Esophagus squamous epithelium (tissue), 5 donors: Measurements from ENCODE around the gene MEMO1. TPM values are rescaled to one million over a fixed set of nuclear protein-coding genes. Genes with fewer than 3 reads are reported as not detected.

Source experiments
- DNase-seq: peaks from one replicate; lab custom pipeline; 2025; lab: John Stamatoyannopoulos, UW
- H3K27ac ChIP-seq, 4 donors: fragments of 200-600 bp; sonication (generic); one replicate each; pipeline ENCODE4 v1.5.1; 2016 to 2019; ENCODE audit warnings: mild to moderate bottlenecking in 1 of 4
- H3K27me3 ChIP-seq, 4 donors: fragments of 200-600 bp; sonication (generic); 1 replicate in 3 of 4; 2 replicates in 1 of 4; pipeline versions ENCODE4 v1.5.1 to v1.6.0; 2017 to 2021; ENCODE audit warnings: antibody characterized with exemption in 1 of 4
- H3K36me3 ChIP-seq, 3 donors: fragments of 200-600 bp; sonication (generic); one replicate each; pipeline ENCODE4 v1.5.1; 2016 to 2019
- H3K4me1 ChIP-seq, 3 donors: fragments of 200-600 bp; sonication (generic); one replicate each; pipeline ENCODE4 v1.5.1; 2017 to 2019
- H3K4me3 ChIP-seq, 4 donors: fragments of 200-600 bp; sonication (generic); 1 replicate in 3 of 4; 2 replicates in 1 of 4; pipeline ENCODE4 v1.5.1; 2016 to 2019; ENCODE audit warnings: mild to moderate bottlenecking in 2 of 4, moderate library complexity in 1 of 4
- H3K9me3 ChIP-seq, 3 donors: fragments of 200-600 bp; sonication (generic); one replicate each; pipeline ENCODE4 v1.5.1; 2016 to 2019
- POLR2A ChIP-seq, 4 donors: fragments of 450-650 bp; IDR thresholded peaks; one replicate each; pipeline ENCODE4 v1.6.1; 2017; ENCODE audit warnings: antibody characterized with exemption in 4 of 4, mild to moderate bottlenecking in 4 of 4, moderate library complexity in 3 of 4
- WGBS, 2 donors: methylation state at CpG; one replicate each; pipeline ENCODE4 v1.1.5; 2018; 5-methylcytosine and 5-hydroxymethylcytosine counted together
- intact Hi-C: fragments of 100-400 bp; cut with DNase I; formaldehyde crosslinking; loops from one replicate; pipeline ENCODE4 v1.15.0; 2022
- total RNA-seq, 4 donors: library from RNA; depleted of rRNA; stranded (reverse); fragments of >200 nt; gene quantifications; one replicate each; pipeline ENCODE4 v1.1.0, GENCODE V29; 2016
- TF ChIP-seq, protein P1 (sequence below), 6 experiments: fragments of 450-650 bp in 4 of 6; fragments of 200-600 bp in 2 of 6; sonication (generic) in 2 of 6; IDR thresholded peaks; one replicate each; pipeline ENCODE4 v1.5.1; 2016 to 2019; ENCODE audit warnings: antibody characterized with exemption in 6 of 6, mild to moderate bottlenecking in 4 of 6, moderate library complexity in 4 of 6
- donor health status: DM: yes; HTN: yes; CAD: no.

The MEMO1 gene
- total RNA-seq, 4 donors from 2014 or later: 32.1 to 61.7 (median 45.0) TPM

DNA sequence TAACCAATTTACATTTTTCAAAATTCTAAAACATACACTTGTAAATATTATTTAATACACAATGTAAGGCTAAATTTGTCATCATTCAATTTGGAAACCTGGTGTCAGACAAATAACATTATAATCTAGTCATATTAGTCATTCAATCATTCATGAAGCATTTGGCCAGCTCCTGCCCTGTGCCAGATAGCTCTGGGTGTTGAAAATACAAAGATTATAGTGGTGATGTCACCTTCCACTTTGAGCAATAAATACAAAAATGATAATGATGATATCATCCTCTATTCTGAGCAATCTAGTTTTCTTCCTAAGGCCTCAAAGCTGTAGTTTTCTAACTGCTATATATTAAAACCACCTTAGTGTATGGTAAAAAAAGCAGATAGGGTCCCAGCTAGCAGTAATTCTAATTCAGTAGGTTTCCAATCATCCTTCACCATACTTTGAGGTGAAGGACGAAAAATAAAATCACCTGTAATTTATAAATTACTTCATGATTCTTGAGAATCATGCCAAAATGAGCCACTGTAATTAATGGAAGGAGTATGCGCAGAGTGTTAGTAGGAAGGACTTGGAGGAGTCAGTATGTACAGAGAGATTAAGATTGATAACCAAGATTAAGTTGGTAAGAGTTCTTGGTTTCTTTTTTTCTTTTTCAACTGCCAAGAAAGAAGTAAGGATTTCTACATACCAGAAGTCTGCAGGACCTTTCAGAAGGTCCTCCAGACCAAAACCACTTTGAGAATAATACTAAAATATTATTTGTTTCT, 23.2 kb downstream of the MEMO1 start:
- no peaks in the 10 kb centered on the region for H3K27me3 ChIP-seq
- H3K27ac ChIP-seq: no peak overlapping the region
- peaks cover 0 to 16% (median 9%) of the 10 kb centered on the region in 3 donors for H3K4me1 ChIP-seq
- TF ChIP-seq POLR2A (IDR thresholded peaks at IDR 0.05): no peak
- TF ChIP-seq, protein P1, sequence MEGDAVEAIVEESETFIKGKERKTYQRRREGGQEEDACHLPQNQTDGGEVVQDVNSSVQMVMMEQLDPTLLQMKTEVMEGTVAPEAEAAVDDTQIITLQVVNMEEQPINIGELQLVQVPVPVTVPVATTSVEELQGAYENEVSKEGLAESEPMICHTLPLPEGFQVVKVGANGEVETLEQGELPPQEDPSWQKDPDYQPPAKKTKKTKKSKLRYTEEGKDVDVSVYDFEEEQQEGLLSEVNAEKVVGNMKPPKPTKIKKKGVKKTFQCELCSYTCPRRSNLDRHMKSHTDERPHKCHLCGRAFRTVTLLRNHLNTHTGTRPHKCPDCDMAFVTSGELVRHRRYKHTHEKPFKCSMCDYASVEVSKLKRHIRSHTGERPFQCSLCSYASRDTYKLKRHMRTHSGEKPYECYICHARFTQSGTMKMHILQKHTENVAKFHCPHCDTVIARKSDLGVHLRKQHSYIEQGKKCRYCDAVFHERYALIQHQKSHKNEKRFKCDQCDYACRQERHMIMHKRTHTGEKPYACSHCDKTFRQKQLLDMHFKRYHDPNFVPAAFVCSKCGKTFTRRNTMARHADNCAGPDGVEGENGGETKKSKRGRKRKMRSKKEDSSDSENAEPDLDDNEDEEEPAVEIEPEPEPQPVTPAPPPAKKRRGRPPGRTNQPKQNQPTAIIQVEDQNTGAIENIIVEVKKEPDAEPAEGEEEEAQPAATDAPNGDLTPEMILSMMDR (IDR thresholded peaks at IDR 0.05): no peak
- no peaks in the 10 kb centered on the region for H3K9me3 ChIP-seq
- WGBS, 2 donors: 52 to 68% methylated on average over 2 of the region's 2 CpGs
- no peak overlapping the region for H3K4me3 ChIP-seq
- DNase-seq: no peak
- H3K36me3 ChIP-seq: peaks cover 0 to 7% (median 0%) of the 10 kb centered on the region in 3 donors
- intact Hi-C loops: no loop called here

DNA sequence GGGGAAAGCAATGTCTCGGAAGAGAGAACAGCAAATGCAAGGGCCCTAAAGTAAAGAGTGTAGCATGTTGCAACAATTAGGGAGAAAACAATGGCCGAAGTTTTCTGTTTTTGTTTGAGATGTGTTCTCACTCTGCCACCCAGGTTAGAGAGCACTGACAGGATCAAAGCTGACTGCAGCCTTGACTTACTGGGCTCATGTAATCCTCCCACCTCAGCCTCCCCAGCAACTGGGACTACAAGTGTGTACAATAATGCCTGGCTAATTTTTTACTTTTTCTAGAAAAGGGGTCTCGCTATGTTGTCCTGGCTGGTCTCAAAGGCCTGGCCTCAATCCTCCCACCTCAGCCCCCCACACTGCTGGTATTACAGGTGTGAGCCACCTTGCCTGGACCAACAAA, 23.9 kb downstream of the MEMO1 start:
- peaks cover 0 to 16% (median 9%) of the 10 kb centered on the region in 3 donors for H3K4me1 ChIP-seq
- peaks cover 0 to 9% (median 0%) of the 10 kb centered on the region in 3 donors for H3K36me3 ChIP-seq
- H3K27ac ChIP-seq: no peak overlapping the region
- no peak overlapping the region for H3K4me3 ChIP-seq
- no peaks in the 10 kb centered on the region for H3K27me3 ChIP-seq
- no peaks in the 10 kb centered on the region for H3K9me3 ChIP-seq
- intact Hi-C loops: no loop called here
- no peak for TF ChIP-seq POLR2A (IDR thresholded peaks at IDR 0.05)
- TF ChIP-seq, protein P1 (IDR thresholded peaks at IDR 0.05): no peak
- WGBS, 2 donors: 82 to 84% methylated on average over 3 of the region's 3 CpGs
- no peak for DNase-seq

DNA sequence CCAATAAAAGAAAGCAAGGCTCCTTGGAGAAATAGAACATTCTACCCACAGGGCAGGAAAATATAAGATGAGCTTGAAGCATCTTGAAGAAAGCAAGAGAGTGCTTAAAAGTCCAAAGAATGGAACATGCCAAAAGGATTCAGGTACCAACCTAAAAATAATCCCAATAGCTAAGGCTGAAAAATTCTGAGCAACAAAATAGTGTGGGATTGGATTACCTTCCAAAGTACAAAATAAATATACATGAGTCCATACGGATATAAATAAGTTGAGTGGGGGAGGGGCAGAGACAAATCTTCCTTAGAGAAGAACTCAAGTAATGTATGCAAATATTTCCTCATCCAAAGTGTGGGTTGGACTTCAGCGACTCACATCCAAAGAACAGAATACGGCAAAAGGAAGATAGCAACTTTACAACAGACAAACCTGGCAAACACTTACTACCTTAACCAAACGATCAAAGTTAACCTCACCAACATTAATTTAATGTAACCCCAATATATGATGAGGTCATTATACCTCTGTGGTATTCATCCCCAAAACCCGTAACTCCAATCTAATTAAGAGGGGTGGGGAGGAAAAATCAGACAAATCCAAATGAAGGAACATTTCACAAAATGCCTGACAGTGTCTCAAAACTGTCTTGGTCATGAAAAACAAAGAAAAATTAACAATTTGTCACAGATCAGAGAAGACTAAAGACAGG, 26.9 kb downstream of the MEMO1 start:
- H3K36me3 ChIP-seq: peaks cover 0 to 9% (median 0%) of the 10 kb centered on the region in 3 donors
- DNase-seq: no peak
- H3K4me3 ChIP-seq: no peak overlapping the region
- H3K27me3 ChIP-seq: no peaks in the 10 kb centered on the region
- no peaks in the 10 kb centered on the region for H3K9me3 ChIP-seq
- 83 to 84% methylated on average over 5 of the region's 5 CpGs for WGBS, 2 donors
- intact Hi-C loops: no loop called here
- TF ChIP-seq POLR2A (IDR thresholded peaks at IDR 0.05): no peak
- TF ChIP-seq, protein P1 (IDR thresholded peaks at IDR 0.05): no peak
- peaks cover 0 to 34% (median 9%) of the 10 kb centered on the region in 3 donors for H3K4me1 ChIP-seq
- no peak overlapping the region for H3K27ac ChIP-seq

DNA sequence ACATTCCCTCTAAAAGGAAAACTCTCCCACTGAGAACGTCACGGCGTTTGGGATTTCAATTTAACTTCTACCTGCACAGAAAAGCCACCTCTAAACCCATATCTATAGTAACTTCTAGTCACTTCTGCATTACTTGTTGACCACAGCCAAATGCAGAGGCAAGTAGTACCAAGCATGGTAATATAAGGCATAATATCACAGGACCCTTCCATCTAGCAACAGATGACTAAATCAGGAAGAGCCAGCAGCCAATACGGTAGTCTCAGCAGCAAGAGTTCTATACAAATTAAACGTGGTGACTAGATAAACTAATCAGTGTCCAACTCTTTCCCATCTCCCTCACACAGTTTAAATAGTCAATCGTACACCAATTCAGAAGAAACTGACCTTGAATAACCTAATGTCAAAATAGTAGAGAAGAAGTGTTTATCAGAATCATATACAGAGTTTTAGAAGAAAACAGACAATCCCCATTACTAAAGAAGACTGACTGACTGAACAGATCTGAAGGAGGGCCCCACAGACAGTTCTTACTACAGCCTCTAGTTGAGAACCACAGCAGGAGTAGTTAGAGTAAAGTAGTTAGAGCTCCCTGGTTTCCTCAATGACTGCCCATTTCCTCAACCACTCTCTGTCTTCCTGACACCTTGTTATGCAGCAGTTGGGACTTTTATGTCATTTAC, 30.0 kb downstream of the MEMO1 start:
- H3K27ac ChIP-seq: no peak overlapping the region
- H3K9me3 ChIP-seq: no peaks in the 10 kb centered on the region
- DNase-seq: no peak
- H3K4me3 ChIP-seq: no peak overlapping the region
- intact Hi-C loops: no loop called here
- H3K36me3 ChIP-seq: peaks cover 0 to 9% (median 0%) of the 10 kb centered on the region in 3 donors
- peaks cover 0 to 18% (median 4%) of the 10 kb centered on the region in 3 donors for H3K4me1 ChIP-seq
- H3K27me3 ChIP-seq: no peaks in the 10 kb centered on the region
- 60 to 71% methylated on average over 6 of the region's 6 CpGs for WGBS, 2 donors
- no peak for TF ChIP-seq POLR2A (IDR thresholded peaks at IDR 0.05)
- TF ChIP-seq, protein P1 (IDR thresholded peaks at IDR 0.05): no peak
